GM18499 (cell line): ENCODE data around the gene TACO1.

Source experiments
- ATAC-seq: cut with Tn5 transposase; IDR thresholded peaks from one replicate; pipeline ENCODE4 v1.9.1; 2021; ENCODE audit warnings: moderate number of reproducible peaks; ENCODE audit not compliant: insufficient read depth, unreplicated experiment

The TACO1 gene

GRCh38 chr17:63600569-63601438 lies at the start of gene TACO1:
TACO1 (plus strand) TSS chr17:63600895; CDS start chr17:63601084, 189 bp downstream.
- ATAC-seq, result peak; percentile 54

GRCh38 chr17:63552211-63552610 lies 48.5 kb upstream of the TACO1 start:
- ATAC-seq, result no peak

- no peak for ATAC-seq
These were observed 45.1 kb upstream of the TACO1 start for GRCh38 chr17:63555500-63556156.

- ATAC-seq, result no peak
These were observed 43.3 kb upstream of the TACO1 start for GRCh38 chr17:63557416-63557815.

GRCh38 chr17:63558441-63558840 lies 42.3 kb upstream of the TACO1 start:
- ATAC-seq, result no peak

- no peak for ATAC-seq
These were observed 38.9 kb upstream of the TACO1 start for GRCh38 chr17:63561819-63562218.

GRCh38 chr17:63563339-63563738 lies 37.4 kb upstream of the TACO1 start:
- ATAC-seq, result no peak

GRCh38 chr17:63564562-63564961 lies 36.1 kb upstream of the TACO1 start:
- no peak for ATAC-seq

- ATAC-seq, result no peak
These were observed 33.5 kb upstream of the TACO1 start for GRCh38 chr17:63567229-63567628.

- no peak for ATAC-seq
These were observed 32.1 kb upstream of the TACO1 start for GRCh38 chr17:63568563-63568962.

- no peak for ATAC-seq
These were observed 28.9 kb upstream of the TACO1 start for GRCh38 chr17:63571632-63572310.

- ATAC-seq, result no peak
These were observed 27.1 kb upstream of the TACO1 start for GRCh38 chr17:63573634-63574033.

GRCh38 chr17:63578027-63578768 lies 22.5 kb upstream of the TACO1 start:
- no peak for ATAC-seq

GRCh38 chr17:63578769-63579111 lies 22.0 kb upstream of the TACO1 start:
- no peak for ATAC-seq

- ATAC-seq, result no peak
These were observed 21.1 kb upstream of the TACO1 start for GRCh38 chr17:63579633-63580032.

GRCh38 chr17:63587770-63588169 lies 12.9 kb upstream of the TACO1 start:
- ATAC-seq, result no peak

- ATAC-seq, result no peak
These were observed 11.9 kb upstream of the TACO1 start for GRCh38 chr17:63588797-63589196.

- no peak for ATAC-seq
These were observed 11.0 kb upstream of the TACO1 start for GRCh38 chr17:63589646-63590045.

- no peak for ATAC-seq
These were observed 7.9 kb upstream of the TACO1 start for GRCh38 chr17:63592797-63593196.

- ATAC-seq, result no peak
These were observed 5.6 kb upstream of the TACO1 start for GRCh38 chr17:63595132-63595531.
